Retina (tissue), 1 donor: ENCODE results near the gene NDUFB11.

Experiments
- DNase-seq: peaks from one replicate; pipeline ENCODE4 v3.0.0-alpha.2; 2016

The NDUFB11 gene

GRCh38 chrX:47144626-47145394 lies at the start of gene NDUFB11, which contains the start of gene RBM10:
TSS of gene NDUFB11 (minus strand) at chrX:47144702. CDS start at chrX:47144679, 23 bp downstream.
TSS of gene RBM10 (plus strand) at chrX:47145221. CDS start at chrX:47147482, 2,261 bp downstream.
- peak; percentile 93 for DNase-seq

- peak; percentile 97 for DNase-seq
These were observed 49.1 kb upstream of the NDUFB11 start, which contains the start of gene UBA1 for GRCh38 chrX:47193475-47194193. TSS of gene UBA1 (plus strand) at chrX:47193829. CDS start at chrX:47198803, 4,974 bp downstream.

- DNase-seq = no peak
These were observed 47.4 kb upstream of the NDUFB11 start for GRCh38 chrX:47191806-47192401.

DNA sequence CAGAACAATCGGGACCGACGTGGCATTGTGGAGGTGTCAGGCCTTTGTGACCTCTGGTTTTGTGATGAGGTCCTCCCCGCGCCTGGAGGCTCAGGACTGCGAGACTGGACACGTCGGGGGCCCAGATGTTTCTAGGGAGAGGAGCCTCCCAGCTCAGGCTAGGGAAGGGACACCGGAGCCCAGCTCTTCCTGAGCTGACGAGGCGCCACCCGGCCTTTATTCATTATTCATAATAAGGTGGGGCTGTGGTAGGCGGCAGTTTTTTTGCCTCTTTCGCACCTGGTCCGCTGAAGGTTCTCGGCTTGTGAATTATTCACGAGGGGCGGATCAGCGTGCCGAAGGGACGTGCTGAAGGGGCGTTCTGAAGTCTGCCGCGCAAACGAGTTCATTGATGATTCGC lies 46.8 kb upstream of the NDUFB11 start:
- DNase-seq = peak; percentile 44

DNA sequence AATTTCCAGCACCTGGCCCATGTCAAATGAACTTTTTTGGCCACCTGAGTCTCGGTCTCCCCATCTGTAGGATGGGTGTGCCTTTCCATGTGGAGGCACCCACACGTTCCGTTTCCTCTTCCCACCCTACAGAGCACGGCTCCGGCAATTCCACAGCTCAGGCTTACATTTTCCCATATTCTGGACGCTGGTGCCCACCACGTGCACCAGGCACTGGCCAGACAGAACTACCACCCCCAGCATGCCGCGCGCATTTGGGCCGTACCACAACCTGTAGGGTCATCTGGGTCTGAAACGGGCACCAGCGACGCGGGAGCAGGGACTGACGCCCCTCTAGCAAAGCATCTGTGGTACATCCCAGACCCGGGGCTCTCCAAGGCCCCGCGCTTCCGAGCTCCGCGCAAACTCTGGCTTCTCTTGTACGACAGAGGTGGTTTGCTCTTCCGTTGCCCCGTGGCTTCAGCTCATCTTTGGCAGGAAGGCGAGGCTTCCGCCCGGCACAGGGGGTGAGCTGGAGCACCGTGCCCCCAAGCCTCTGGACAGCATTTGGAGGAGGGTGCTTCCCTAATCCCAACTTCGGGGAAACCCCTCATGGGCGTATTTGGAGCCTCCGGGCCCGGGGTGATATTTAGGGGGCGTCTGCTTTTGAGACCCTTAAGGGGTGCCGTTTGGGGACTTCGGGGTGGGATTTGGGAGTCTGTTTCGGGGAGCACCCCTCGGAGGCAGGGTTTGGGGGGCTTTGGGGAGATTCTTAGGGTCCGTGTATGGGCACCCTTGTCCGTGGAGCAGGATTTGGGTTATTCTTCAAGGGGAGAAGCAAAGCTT lies 46.2 kb upstream of the NDUFB11 start:
- DNase-seq = peak; percentile 86

GRCh38 chrX:47189906-47190305 lies 45.4 kb upstream of the NDUFB11 start:
- DNase-seq = no peak

DNA sequence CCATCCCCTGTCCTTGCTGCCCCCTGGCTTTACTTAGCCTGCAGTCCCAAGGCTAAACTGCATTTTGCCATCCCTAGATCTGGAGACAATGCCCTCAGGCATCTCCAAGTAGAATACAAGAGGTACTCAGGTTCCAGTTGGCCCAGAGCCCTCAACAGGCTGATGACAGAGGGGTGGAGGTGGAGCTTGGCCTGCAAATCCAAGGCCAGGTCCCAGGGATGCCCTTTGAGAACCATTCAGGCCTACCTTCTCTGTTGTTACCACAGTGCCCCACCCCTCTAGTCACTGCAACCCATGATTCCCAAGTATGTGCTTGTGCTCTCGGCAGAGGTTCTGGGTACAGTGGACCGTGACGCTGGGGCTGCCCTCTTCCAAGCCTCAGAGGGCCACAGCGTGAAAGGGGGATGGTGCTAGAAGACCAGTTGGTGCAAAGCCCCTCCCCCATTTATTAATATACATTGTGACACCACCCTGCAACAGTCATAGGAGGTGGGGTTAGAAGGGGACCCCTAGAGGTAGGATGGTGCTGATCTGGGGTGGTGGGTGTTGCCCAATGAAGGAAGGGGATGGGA lies 42.7 kb upstream of the NDUFB11 start:
- DNase-seq = no peak

GRCh38 chrX:47186096-47186740 lies 41.7 kb upstream of the NDUFB11 start:
- DNase-seq = no peak

- DNase-seq = no peak
These were observed 40.7 kb upstream of the NDUFB11 start for GRCh38 chrX:47185241-47185640.

DNA sequence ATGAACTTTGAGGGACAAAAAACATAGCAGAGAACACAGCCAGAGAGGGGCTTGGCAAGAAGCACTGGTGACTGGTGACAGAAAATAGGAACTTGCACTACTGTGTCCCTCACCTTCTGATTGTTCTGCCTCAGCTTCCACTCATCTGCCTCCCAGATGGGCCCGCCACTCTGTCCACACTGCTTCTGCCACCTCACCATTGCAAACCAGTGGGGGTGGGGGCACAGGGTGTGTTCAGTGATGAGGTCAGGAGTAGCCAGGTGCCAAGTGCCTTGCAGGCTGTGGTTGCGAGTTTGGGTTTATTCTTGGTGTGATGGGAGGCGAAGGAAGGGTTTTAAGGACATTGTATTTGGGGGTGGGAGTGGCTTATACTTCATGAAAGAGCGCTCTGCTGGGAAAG lies 40.0 kb upstream of the NDUFB11 start:
- no peak for DNase-seq

DNA sequence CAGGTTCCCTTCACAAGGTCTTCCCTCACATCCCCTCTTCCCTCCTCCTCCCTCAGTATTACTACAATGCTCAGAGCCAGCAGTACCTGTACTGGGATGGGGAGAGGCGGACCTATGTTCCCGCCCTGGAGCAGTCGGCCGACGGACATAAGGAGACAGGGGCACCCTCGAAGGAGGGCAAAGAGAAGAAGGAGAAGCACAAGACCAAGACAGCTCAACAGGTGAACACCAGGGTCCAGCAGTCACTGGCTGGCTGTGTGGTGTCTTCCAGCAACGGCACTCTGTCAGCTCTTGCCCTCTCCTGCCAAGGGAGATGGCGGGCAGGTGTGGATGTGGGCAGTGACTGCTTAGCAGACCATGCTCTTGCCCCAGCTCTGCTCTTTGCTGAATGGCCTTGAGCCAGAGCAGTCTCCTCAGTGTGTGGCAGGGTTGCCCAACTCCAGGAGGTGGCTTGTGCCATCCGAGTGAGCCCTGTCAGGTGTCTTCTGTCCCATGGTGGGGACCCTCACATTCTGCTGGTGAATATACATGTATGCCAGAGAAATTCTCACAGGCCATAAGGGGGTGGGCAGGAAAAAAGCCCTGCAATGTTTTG lies 37.7 kb upstream of the NDUFB11 start:
- no peak for DNase-seq

DNA sequence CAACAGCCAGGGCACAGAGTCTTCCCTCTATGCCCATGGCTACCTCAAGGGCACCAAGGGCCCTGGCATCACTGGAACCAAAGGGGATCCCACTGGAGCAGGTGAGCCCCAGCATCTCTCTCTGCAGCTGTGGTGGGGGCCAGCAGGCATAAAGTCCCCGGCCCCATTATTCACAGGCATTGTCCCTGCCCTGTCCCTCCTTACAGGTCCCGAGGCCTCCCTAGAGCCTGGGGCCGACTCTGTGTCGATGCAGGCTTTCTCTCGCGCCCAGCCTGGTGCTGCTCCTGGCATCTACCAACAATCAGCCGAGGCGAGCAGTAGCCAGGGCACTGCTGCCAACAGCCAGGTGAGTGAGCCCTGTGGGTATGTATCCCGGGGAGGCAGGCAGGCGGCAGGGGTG lies 36.8 kb upstream of the NDUFB11 start:
- no peak for DNase-seq

- DNase-seq = no peak
These were observed 35.8 kb upstream of the NDUFB11 start for GRCh38 chrX:47180346-47180745.

DNA sequence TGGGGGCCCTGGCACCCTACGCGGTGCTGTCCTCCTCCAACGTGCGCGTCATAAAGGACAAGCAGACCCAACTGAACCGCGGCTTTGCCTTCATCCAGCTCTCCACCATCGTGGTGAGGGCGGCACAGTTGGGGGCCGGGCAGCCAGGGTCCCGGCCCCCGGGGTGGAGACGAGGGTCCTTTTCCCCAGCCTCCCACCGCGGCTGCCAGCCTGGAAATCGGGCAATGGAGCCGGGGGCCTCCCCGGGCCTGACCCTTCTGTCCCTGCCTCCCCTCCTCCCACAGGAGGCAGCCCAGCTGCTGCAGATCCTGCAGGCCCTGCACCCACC lies 35.4 kb upstream of the NDUFB11 start:
- no peak for DNase-seq

DNA sequence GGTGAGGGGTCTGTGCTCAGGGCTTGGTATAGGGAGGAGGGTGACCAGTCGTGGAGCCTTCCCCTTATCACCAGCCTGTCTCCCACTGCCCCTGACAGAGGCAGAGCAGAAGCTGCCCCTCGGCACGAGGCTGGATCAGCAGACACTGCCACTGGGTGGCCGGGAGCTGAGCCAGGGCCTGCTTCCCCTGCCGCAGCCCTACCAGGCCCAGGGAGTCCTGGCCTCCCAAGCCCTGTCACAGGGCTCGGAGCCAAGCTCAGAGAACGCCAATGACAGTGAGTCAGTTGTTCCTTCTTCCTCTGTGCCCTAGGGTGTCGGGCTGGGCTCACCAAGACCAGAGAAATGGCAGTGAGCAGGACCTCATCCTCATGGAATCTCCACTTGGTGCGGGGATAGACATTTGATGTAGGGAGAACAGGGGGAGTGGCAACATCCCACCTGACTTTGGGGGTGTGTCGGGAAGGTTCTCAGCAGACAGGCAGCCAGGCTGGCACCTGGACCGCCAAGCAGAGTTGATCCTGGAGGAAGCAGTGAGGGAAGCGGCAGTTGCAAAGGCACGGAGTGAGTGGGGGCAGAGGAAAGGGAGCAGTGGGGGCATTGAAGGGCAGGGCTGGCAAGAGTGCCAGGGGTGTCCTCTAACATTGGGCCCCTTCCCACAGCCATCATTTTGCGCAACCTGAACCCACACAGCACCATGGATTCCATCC lies 34.9 kb upstream of the NDUFB11 start:
- no peak for DNase-seq

GRCh38 chrX:47178337-47178736 lies 33.8 kb upstream of the NDUFB11 start:
- DNase-seq = no peak

GRCh38 chrX:47177079-47177478 lies 32.6 kb upstream of the NDUFB11 start:
- DNase-seq = no peak

- no peak for DNase-seq
These were observed 31.7 kb upstream of the NDUFB11 start for GRCh38 chrX:47176101-47176740.

- DNase-seq = no peak
These were observed 31.1 kb upstream of the NDUFB11 start for GRCh38 chrX:47175588-47175980.

- no peak for DNase-seq
These were observed 30.5 kb upstream of the NDUFB11 start for GRCh38 chrX:47174846-47175587.
